Cardiac fibroblast (primary cell): ENCODE results near the gene SIK1.
"Not testable (repeated sequence)": the region's sequence is repeated elsewhere in the genome, so short reads cannot be mapped to it uniquely, and the experiment has no call there.

Source experiments
- DNase-seq, 2 donors: peaks; one replicate each; pipeline versions ENCODE4 v3.0.0 to v3.0.0-alpha.2; 2010; ENCODE audit warnings: low read depth in 2 of 2
- H3K4me3 ChIP-seq, 2 donors: replicated peaks in 1 of 2; 1 replicate in 1 of 2; 2 replicates in 1 of 2; pipeline ENCODE4 v1.5.1; 2011; ENCODE audit warnings: low read depth in 2 of 2, low read length in 2 of 2, mild to moderate bottlenecking in 2 of 2, moderate library complexity in 1 of 2

Gene SIK1

GRCh38 chr21:43446277-43446932, 19.5 kb upstream of the SIK1 start:
- H3K4me3 ChIP-seq, DNase-seq: not testable (repeated sequence)

- H3K4me3 ChIP-seq, DNase-seq: not testable (repeated sequence)
Measured at GRCh38 chr21:43444524-43444923, 17.6 kb upstream of the SIK1 start.

DNA sequence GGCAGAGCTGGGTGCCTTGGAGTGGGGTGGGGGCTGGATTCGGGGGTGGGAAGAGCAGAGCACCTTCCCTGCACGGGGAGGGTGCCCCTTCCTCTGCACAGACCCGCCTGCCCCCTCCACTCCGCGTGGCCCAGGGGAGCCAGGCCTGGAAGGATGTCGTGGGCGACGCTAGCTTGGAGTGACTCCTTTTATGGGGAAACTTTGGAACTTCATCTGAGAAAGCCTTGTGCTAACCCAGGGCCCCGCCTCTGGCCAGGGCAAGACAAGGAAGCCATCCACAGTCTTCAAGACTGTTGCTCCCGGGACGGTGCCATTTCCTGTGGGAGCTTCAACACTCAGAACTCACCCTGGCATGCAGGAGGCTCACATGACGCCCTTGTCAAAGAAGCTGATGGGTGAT, 15.6 kb upstream of the SIK1 start:
- H3K4me3 ChIP-seq, DNase-seq: not testable (repeated sequence)

DNA sequence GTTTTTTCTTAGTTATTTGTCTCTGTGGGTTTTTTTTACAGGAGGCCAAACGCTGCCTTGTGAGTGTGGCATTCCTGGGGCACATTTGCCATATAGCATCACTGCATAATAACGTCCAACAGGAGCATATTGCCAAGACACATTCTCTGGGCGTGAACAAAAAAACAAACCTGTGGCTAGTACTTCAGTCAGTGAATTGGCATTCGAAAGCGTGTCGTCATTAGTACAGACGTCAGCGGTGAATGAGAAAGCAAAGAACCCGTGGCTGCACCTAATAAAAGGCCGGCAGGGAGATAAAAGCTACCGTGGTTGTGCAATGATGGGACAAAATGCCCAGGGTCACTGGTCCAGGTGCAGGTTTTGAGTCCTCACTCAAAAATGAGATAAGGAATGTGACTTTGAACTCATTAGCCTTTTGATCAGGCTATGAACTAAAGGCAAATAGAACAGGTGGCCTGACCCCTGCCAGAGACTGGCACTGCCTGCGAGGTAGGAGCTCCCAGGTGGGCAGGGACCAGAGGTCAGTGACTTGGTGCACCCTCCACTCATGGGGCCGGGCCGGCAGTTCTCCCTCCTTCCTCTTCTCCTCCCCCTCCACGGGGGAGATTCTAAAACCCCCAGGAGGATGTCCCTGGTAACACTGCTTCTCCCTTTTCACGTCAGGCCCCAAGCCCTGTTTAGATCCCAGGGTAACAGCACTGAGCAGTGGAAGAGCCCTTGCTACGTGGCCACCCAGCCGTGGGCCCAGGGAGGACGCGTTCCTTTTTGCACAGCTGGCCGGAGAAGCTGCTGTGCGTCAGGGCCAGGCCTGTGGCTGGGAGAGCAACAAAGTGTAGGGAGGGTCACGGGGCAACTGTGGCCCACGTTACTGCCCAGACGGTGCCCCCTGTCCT, 14.2 kb upstream of the SIK1 start:
- not testable (repeated sequence) for H3K4me3 ChIP-seq, DNase-seq

DNA sequence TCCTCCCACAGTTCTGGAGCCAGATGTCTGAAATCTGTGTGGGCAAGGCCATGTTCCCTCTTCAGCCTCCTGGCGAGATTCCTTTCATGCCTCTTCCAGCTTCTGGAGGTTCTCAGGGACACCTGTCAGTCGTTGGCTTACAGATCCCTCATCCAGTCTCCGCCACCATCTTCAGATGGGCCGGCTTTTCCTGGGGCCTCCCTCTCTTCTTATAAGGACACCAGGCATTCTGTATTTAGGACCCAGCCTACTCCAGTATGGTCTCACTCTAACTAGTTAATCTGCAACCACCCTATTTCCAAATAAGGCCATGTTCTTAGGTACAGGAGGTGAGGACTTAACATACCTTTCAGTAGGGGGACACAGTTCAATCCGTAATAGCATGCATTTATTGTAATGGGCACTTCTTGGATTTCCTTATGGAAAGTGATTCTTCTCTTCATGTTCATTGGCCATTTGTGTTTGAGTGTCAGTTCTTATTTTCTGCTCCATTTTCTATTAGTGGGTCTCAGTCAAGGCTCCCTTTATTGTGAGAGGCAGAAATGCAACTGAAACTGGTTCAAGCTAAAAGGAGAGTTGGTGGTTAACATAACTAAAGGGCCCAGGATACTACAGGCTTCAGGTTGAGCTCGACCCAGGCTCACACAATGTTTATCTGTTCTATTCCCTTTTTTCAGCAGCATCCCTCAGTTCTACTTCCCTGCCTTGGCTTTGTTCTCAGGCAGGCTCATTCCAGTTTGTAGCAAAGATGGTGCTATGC, 12.6 kb upstream of the SIK1 start:
- not testable (repeated sequence) for DNase-seq, H3K4me3 ChIP-seq

- DNase-seq, H3K4me3 ChIP-seq: not testable (repeated sequence)
Measured at GRCh38 chr21:43436272-43436671, 9.3 kb upstream of the SIK1 start.

DNA sequence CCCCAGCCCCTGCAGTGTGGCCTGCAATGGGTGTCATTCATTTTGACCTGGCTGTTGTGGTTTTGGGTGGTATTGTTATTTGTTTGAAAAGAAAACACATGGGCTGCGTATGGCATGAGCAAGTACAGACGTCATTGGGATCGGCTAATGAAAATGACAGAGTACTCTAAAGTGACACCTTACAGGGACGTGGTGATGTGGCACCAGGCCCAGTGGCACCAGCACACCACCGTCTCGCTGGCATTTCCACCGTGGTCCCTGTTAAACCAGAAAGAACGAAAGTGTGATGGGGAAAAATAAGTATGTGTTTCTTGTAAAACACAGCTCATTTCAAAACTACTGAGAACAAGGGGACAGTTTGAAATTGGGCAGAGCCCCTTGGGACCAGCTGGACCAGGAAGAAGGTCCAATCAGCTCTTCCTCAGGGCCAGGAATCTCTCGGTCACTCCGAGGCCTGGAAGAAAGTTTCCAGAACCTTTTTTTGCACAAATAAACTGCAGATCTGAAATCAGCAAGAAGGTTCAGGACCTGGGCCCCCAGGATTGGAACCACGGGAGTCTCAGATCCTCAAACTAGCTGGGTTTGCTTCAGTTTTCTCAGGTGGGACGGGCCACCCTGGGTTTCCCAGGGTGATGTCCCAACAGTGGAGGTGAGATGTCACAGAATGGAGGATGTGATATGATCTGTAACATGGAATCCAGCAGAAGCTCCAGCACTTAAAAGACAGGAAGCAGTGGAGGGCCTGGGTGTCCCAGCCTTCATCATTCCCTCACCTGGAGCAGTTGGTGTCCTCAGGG, 6.6 kb upstream of the SIK1 start:
- DNase-seq, H3K4me3 ChIP-seq: not testable (repeated sequence)

DNA sequence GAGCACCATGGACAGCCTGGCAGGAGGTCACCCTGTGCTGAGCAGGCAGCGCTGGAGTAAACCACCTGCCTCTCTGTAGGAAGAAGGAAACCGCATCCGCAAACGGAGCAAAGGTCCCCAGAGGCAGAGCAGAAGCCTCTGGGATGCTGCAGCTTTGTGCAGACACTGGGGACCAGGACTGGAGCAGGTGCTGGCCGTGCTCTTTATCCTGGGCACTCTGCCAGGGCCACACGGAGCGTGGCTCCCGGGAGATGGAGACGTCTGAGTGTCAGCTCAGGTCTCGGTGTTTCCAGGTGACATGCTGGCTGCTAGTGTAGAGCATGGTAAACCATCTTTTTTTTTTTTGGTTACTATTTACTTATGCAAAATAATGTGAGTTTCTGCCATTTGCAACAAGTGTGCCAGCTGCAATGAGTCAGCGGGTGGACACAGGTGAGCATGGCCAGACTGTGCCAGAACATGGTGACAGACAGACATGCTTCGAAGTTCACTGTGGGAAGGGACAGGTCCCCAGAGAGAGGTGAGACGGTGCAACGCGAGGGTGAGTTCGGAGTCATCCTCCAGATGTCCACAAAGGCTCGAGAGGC, 4.0 kb upstream of the SIK1 start:
- H3K4me3 ChIP-seq, DNase-seq: not testable (repeated sequence)

GRCh38 chr21:43428964-43429363, 2.0 kb upstream of the SIK1 start:
- H3K4me3 ChIP-seq, DNase-seq: not testable (repeated sequence)

GRCh38 chr21:43427242-43427559, 270 bp upstream of the SIK1 start:
- not testable (repeated sequence) for H3K4me3 ChIP-seq, DNase-seq

DNA sequence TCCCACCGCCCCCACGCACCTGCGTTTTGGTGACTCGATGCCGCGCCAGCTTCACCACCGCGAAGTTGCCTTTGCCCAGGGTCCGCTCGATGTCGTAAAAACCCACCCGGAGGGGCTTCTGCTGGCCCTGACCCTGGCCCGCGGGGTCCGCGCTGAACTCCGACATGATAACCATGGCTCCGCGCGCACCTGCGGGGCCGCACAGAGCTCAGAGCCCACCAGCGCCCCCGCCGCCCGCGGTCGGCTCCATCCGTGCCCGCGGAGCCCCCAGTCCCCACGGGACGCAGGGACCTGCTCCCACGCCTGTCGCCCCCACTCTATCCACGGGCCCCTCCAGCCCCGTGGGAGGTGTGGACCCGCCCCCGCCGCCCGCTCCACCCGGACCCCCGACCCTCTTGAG, 927 bp downstream of the SIK1 start:
- not testable (repeated sequence) for H3K4me3 ChIP-seq, DNase-seq

DNA sequence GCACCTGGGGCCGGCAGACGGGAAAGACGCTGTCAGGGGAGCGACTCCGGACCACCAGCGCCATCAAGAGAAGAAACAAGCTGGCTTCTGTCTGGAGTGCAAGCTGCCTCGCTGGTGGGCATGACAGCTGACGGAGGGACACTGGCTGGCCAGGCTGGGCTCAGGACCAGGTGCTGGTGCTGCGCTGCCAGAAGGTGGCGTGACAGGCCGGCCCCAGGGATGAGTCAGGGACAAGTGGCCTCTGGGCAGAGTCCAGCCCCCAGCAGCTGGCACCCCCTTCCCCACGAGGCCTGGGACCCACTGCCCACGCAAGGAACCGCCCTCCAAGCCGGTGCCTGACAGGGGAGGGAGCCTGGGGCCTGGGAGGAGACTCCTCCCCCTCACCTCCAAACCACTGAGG, 7.5 kb downstream of the SIK1 start:
- H3K4me3 ChIP-seq, DNase-seq: not testable (repeated sequence)

- H3K4me3 ChIP-seq, DNase-seq: not testable (repeated sequence)
Measured at GRCh38 chr21:43414576-43414975, 12.4 kb downstream of the SIK1 start.

DNA sequence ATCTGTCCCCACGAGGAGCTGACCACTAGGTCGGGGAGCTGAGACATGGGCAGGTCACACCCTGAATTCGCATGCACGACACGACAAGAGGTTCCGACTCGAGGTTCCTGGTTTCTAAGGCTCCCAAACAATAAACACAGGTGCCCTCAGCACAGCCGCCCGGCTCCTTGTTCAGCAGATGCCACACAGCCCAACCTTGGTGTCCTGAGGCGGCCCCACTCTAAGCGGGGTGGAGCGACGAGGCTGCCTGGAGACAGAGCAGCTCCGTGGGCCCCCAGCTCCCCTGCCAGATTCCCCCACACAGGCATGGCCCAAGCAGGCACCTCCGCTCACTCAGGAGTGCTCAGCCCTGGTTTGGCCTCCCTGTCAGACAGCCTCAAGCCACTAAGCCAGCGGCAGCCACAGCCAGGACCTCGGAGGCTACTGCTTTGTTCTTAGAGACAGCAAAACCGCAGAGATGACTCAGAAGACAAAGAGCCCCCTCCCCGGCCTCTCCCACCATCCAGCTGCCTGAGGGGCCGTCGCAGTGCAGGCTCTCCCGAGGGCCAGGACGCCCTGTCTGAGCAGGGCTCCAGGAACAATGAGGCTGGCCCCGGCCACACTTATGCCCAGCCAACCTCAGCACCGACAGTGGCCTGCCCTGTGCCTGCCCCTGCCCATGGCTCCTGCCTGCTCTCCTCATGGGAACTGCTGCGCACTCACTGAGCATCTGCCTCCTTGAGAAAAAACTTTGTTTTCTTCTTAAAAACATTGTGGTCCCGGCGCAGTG, 14.7 kb downstream of the SIK1 start:
- DNase-seq: not testable (repeated sequence)

DNA sequence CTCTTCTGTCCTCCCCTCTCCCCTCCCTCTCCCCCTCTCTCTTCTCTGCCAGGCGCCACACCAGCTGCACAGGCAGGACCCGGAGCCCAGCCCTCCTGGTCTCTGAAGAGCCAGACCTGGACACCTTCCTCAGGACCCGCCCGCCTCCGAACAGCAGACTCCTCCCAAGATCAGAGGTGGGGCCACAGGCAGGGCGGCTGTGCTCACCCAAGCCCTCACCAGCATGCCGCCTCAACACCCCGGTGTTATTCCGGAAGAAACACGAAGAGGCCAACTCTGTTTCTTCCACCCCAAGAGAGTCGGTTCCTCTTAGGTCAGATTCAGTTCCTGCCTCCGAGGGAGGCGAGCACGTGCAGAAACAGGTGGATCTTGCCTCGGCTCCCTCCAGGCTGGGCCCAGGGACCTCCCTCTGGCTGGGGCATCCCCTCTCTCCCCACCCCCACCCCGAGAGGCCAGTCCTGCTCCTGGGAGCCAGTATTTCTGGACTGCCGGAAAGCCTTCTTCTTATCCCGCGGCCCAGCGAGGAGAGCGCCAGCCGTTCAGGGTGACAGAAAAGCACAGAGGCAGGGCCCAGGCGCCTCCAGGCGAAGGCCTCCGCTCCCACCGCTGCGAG, 16.4 kb downstream of the SIK1 start:
- DNase-seq, H3K4me3 ChIP-seq: not testable (repeated sequence)

More for the DNA sequence above, 14.7 kb downstream of the SIK1 start:
- H3K4me3 ChIP-seq: not testable (repeated sequence)

- not testable (repeated sequence) for DNase-seq, H3K4me3 ChIP-seq
Measured at GRCh38 chr21:43407139-43407538, 19.8 kb downstream of the SIK1 start.
